Mucosa of gallbladder (tissue), 1 donor: ENCODE results near the gene ZNF587B. TPM values are rescaled to one million over a fixed set of nuclear protein-coding genes. Genes with fewer than 3 reads are reported as not detected.
A peak's percentile ranks its signal among the peaks of the same experiment; 100 is the strongest.
"Not testable (repeated sequence)": the region's sequence is repeated elsewhere in the genome, so short reads cannot be mapped to it uniquely, and the experiment has no call there.

ENCODE experiments used
- DNase-seq: peaks from one replicate; pipeline ENCODE4 v3.0.0-alpha.2; 2020; ENCODE audit warnings: low spot score
- total RNA-seq: library from RNA; stranded (reverse); gene quantifications from one replicate; pipeline ENCODE4 v1.2.1, GENCODE V29; 2021
- donor health status: DM: no; HTN: no; CAD: no.

Gene ZNF587B
- total RNA-seq, 1 donor from 2014 or later = 15.9 TPM

GRCh38 chr19:57870225-57870624 lies 40.1 kb downstream of the ZNF587B start:
- no peak for DNase-seq

DNA sequence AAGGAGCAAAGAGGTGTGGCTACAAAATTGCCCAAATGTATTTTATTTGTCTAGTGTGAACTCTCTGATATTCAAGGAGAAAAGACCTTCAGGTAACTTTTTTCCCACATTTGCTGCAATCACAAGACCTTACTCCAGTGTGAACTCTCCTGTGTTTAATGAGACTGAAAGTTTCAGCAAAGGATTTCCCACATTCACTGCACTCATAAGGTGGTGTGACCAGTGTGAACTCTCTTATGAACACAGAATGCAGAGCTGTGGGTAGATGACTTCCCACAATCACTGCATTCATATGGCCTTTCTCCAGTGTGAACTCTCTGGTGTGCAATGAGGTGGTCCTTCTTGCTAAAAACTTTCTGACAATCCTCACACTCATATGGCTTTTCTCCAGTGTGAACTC lies 42.4 kb downstream of the ZNF587B start:
- no peak for DNase-seq

GRCh38 chr19:57873883-57874799 lies 44.0 kb downstream of the ZNF587B start:
- DNase-seq = not testable (repeated sequence)

- no peak for DNase-seq
These were observed 55.9 kb downstream of the ZNF587B start for GRCh38 chr19:57886046-57886445.

DNA sequence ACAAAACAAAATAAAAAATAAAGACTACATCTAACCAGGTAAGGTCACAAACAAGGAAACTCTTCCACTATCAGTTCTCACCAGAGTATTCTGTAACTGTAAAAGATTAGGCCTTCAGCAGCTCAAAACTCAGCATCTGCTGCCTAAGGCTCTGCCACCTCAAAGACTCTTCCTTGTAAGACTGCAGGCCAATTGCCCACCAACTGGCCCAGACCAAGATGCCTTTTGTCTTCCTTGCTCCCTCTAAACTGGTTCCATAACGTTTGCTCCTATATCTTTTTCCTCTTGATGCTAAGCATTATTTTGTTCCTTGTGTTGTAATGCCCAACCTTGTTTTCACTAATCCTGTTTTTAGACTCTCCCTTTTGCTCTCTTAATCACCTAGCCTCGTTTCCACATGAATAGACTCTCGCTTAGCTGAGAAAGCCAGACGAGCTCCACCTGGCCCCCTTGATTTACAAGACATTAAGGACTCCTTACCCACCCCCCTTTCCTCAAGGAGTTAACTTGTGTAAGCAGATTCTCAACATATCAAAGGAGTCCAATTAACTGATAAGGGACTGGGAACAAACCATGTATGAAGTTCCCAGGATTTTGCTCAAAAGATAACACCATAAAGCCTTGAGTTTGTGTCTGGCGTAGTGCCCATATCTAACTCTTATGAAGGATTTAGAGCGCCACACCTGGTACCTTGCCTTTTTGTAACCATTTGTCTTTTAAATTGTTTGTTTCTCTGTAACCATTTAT lies 57.3 kb downstream of the ZNF587B start:
- peak; percentile 24 for DNase-seq

DNA sequence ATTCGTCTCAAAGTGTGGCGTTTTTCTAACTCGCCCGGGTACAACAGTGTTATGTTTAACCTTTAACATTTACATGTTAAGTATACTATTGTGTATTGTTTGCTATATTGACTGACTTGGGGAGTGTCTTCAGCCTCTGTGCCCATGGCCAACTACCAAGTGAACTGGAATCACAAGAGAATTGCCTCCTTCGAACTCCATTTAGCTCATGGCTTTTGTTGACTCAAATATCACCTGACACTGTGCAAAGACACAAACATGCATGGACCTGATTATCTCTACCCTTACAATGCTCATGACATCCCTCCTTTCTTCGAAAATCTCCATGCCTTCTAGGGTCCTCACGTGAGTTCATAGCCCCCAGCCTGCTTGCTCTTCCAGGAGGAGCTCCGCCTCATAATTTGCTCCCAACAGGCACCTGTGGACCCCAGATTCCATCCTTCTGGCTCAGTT lies 58.0 kb downstream of the ZNF587B start:
- DNase-seq = peak; percentile 16

- DNase-seq = peak; percentile 93
These were observed 58.6 kb downstream of the ZNF587B start, which contains the start of gene ZNF814 for GRCh38 chr19:57888560-57889231. TSS of gene ZNF814 (minus strand) at chr19:57889037. CDS start at chr19:57888802, 235 bp downstream.

GRCh38 chr19:57890706-57891105 lies 60.6 kb downstream of the ZNF587B start:
- not testable (repeated sequence) for DNase-seq

Other genes starting within 250 kb of the ZNF587B start
- gene ZIK1, start 246.2 kb upstream of the ZNF587B start, total RNA-seq = 7.6 TPM
- gene ZNF530, start 230.4 kb upstream of the ZNF587B start, total RNA-seq = 5.1 TPM
- 19.0 TPM for gene ZNF134, start 216.1 kb upstream of the ZNF587B start, total RNA-seq
- gene ZNF211, start 197.1 kb upstream of the ZNF587B start, total RNA-seq = 19.6 TPM
- not detected for gene ZSCAN4, start 161.4 kb upstream of the ZNF587B start, total RNA-seq
- gene ZNF551, start 148.3 kb upstream of the ZNF587B start, total RNA-seq = 5.3 TPM
- gene ZNF154, start 121.1 kb upstream of the ZNF587B start, total RNA-seq = 11.7 TPM
- 14.9 TPM for gene ZNF671, start 102.7 kb upstream of the ZNF587B start, total RNA-seq
- gene ZNF776, start 83.5 kb upstream of the ZNF587B start, total RNA-seq = 21.6 TPM
- 20.2 TPM for gene ZNF586, start 60.6 kb upstream of the ZNF587B start, total RNA-seq
- gene ZNF552, start 15.4 kb upstream of the ZNF587B start, total RNA-seq = 47.0 TPM
- gene ZNF587, start 19.6 kb downstream of the ZNF587B start, total RNA-seq = 60.0 TPM
- 23.6 TPM for gene ZNF814, start 58.7 kb downstream of the ZNF587B start, total RNA-seq
- 31.0 TPM for gene ZNF417, start 86.3 kb downstream of the ZNF587B start, total RNA-seq
- 14.1 TPM for gene ZNF418, start 105.1 kb downstream of the ZNF587B start, total RNA-seq
- 5.7 TPM for gene ZNF256, start 117.4 kb downstream of the ZNF587B start, total RNA-seq
- gene C19orf18, start 144.2 kb downstream of the ZNF587B start, total RNA-seq = 0.60 TPM
- 23.3 TPM for gene ZNF606, start 172.5 kb downstream of the ZNF587B start, total RNA-seq
- gene ZSCAN1, start 203.7 kb downstream of the ZNF587B start, total RNA-seq = 1.3 TPM
- 11.1 TPM for gene ZNF135, start 229.0 kb downstream of the ZNF587B start, total RNA-seq